Activated T-cell treated with anti-CD3 and anti-CD28 coated beads for 48 hours (primary cell): ENCODE data around the gene SYNGAP1.

ENCODE experiments used
- DNase-seq: peaks from one replicate; pipeline ENCODE4 v3.0.0-alpha.2; 2020; ENCODE audit warnings: low read depth

Gene SYNGAP1

DNA sequence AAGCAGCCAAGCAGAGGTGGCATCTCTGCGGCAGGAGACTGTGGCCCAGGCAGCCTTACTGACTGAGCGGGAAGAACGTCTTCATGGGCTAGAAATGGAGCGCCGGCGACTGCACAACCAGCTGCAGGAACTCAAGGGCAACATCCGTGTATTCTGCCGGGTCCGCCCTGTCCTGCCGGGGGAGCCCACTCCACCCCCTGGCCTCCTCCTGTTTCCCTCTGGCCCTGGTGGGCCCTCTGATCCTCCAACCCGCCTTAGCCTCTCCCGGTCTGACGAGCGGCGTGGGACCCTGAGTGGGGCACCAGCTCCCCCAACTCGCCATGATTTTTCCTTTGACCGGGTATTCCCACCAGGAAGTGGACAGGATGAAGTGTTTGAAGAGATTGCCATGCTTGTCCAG is 15.0 kb upstream of the SYNGAP1 start:
- DNase-seq: no peak

GRCh38 chr6:33405386-33405940 is 14.4 kb upstream of the SYNGAP1 start:
- DNase-seq: no peak

GRCh38 chr6:33406126-33406525 is 13.7 kb upstream of the SYNGAP1 start:
- DNase-seq: no peak

GRCh38 chr6:33407132-33407718 is 12.6 kb upstream of the SYNGAP1 start:
- no peak for DNase-seq

DNA sequence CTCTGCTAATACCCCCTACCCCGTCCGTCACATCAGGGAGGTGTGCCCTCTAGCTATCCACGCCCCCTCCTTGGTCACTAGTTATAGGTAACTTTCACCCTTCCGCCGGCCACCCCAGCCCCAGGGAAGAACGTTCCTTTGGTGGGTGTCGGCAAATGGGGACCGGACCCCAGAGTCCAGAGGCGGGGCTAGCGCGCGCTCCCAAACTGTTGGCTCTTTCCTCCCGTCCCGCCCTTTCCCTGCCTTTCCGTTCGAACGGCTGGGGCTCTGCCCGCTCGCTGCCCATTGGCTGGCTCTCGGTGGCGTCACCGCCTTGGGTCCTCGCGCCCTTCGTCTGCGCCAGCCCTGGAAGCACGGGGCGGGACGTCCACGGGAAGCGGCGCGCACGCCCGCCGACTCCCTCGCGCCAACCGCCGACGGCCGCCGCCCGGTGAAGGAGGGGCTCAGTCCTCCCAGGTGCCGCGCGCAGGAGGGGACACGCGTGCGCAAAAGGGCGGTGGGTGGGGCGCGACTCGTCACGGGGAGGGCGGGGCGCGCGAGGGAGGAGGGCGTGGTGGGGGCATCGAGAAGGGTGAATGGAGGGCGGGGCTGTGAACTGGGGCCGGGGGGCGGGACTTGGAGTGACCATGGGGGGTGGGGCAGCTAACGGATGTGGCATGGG is 9.7 kb upstream of the SYNGAP1 start:
- peak; percentile 99 for DNase-seq

DNA sequence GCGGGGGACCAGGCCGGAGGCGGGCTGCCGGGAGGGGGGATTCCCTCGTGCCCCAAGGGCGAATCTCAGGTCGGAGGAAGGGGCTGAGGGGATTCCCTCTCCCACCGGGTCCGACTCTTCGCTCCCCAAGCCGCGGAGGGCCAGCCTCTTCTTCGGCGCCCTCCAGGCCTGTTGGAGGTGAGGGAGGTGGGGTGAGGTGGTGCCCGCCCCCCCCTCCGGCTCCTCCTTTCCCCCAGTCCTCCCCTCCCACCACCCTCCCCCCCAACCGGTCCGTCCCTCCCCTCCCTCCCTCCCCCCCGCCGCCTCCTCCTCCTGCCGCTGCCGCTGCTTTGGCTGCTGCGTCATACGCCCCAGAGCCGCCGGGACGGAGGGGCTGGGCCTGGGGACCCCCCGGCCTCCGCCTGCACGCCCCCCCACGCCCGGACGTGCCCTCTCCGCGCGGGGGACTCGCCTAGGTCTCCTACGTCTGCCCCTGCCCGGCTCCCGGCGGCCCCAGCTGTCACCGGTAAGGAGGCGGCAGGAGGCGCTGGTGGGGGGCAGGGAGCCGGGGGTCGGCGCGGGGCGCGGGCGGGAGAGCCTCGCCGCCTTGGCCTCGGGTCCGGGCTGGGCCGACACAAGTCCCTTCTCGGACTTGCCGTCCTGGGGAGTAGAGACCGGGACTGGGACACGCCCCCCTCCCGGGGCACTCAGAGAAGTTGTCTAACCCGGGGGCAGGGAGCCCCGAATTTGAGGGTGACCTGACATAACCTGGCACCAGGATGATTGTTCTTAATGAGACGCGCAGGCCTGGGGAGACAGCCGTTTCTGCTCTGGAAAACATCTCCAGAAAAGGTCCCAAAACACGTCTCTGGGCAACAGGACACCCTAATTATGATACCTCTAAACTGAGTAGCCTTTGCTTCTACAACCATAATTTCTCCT is 8.9 kb upstream of the SYNGAP1 start, which contains the start of gene PHF1:
PHF1 (plus strand) TSS at position 304 of the 921 bp plus-strand sequence. CDS start 1,250 bp downstream, outside the sequence.
- DNase-seq: no peak

- DNase-seq: no peak
Measured at GRCh38 chr6:33411632-33412005, 8.2 kb upstream of the SYNGAP1 start.

GRCh38 chr6:33412140-33413009 is 7.5 kb upstream of the SYNGAP1 start:
- DNase-seq: no peak

DNA sequence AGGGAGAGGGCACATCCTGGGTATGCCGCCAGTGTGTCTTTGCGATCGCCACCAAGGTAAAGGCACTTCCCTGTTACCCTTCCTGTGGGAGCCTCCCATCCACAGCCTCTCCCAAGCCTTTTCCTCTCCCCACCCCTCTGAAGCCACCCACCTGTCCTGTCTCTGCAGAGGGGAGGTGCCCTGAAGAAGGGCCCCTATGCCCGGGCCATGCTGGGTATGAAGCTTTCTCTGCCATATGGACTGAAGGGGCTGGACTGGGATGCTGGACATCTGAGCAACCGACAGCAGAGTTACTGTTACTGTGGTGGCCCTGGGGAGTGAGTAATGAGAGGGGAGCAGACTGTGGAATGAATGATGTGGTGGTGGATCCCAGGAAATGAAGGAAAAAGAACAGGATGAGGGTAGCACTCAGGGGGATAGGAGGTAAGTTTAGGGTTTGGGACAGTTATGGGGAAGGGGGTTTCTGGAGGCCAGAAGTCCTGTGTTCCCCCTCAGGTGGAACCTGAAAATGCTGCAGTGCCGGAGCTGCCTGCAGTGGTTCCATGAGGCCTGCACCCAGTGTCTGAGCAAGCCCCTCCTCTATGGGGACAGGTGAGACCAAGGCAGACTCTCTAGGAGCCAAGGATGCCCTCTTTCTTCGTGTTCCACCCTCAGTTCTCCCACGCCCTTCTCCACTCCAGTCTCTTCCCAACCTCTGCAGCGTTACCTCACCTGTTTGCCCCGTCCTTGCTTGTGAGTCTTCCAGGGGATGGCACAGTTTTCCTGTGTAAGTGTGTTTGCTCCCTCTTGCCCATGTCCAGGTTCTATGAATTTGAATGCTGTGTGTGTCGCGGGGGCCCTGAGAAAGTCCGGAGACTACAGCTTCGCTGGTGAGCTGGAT is 6.4 kb upstream of the SYNGAP1 start:
- no peak for DNase-seq

- DNase-seq: no peak
Measured at GRCh38 chr6:33414592-33415271, 5.1 kb upstream of the SYNGAP1 start.

GRCh38 chr6:33415831-33416230 is 4.0 kb upstream of the SYNGAP1 start:
- no peak for DNase-seq

DNA sequence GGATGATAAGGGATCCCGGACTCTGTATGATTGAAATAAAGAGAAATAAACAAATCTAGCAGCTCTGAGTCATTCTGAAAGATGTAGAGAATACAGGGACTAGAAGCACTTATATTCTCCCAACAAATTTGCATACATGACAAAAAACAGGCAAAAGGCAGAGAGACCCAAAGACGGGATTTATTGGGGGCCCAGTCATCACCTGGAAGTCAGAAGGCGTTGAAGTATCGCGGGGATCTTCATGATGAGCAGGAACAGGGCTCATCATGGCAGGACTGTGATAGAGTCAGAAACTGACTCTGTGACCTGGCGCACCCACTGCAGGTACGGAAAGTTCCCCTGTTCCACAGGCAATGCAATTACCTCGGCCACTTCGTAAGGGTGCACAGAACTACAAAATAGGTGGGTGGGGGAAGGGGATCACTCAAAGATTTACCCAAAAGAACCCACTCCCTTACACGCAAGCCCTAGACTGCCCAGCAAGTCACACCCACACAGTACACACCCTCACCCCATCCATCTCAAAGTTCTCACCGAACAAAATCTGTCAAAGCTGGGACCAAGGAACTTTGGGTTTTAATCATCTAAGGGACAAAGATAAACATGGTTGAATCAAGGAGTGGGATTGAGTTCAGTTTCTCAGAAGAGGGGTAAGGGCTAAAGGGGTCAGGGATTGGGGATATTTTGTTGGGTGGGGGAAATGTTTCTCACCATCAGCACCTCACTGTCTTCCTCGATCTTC is 3.3 kb upstream of the SYNGAP1 start:
- no peak for DNase-seq

- DNase-seq: no peak
Measured at GRCh38 chr6:33417128-33417902, 2.5 kb upstream of the SYNGAP1 start.

DNA sequence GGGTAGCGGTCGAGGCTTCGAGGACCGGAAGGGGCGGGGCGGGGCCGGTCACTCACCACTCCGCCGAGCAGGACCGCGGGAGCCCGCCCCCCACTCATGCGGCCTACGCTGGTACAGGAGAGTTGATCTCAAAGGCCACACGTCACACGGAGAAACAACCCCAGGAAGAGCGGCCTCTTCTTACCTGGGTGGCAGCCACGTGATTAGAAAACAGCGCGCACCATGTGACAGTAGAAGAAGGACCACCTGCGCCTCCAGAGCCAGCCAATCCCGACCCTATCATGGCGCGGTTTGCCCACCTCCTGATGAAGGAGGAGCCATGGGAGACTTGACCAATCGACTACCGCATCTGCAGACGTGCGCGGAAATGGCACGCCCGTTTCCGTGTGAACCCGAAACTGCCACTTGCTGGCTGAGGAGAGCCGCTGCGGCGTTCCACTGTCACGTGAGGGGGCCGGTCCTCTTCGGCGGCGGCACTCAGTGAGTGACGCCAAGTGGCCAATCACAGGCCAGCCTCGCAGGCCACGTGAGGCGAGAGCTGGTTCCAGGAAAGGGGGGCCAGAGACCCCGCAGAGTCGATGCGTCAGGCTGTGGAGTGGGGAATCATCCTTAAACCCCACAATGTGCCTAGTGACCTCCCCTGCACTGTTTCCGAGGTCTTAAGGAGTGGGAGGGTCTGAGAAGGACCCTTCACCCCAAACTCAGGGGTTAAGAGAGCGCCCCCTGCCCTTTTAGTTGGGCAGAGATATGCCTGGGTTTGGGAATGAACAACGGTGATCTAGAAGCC is 1.8 kb upstream of the SYNGAP1 start, which contains the start of gene CUTA:
CUTA (minus strand) TSS at position 205 of the 787 bp plus-strand sequence; CDS start at position 98, 107 bp downstream.
- peak; percentile 97 for DNase-seq

GRCh38 chr6:33418690-33419291 is 1.1 kb upstream of the SYNGAP1 start:
- no peak for DNase-seq

DNA sequence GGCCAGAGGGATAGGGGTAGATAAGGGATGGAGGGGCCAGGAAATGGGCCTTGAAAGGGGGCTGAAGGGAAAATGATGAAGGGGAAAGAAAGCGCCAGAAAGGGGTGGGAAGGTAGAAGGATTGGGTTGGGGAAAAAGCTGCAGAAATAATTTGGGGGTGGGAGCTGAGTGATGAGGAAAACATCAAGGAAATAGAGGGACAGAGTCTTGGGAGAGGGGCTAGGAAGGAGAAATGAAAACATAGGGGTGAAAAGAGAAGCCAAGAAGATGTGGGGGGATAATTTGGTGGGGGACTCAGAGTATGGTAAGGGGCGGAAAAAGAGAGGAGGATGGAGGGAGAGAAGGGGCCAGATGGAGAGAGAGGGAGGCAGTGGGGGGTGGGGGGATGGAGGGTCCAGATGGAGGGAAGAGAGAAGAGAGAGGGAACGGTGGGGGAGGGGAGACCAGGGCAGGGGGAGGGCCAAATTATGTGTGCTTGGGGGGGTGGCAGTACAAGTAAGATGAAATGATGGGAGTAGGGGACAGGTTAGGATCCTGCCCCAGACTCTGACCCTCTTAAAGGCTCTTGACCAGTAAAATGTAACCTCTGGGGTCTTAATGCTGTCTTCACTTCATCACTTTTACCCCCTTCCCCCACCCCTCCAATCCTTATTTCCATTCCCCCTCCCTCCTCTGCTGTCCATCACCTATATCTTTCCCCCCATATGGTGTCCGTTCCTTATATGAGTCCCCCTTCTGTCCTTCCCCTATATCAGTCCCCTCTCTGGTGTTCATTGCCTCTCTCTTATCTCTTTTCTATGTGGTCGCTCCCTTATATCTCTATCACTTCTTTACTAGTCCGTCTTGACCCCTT is 852 bp downstream of the SYNGAP1 start:
- no peak for DNase-seq
